Lower leg skin (tissue), 3 donors: ENCODE measurements around the gene TTN.

ENCODE experiments used
- CTCF ChIP-seq, 3 donors: fragments of 450-650 bp; IDR thresholded peaks; one replicate each; pipeline ENCODE4 v1.5.1; 2016; ENCODE audit warnings: antibody characterized with exemption in 3 of 3, mild to moderate bottlenecking in 3 of 3, moderate library complexity in 2 of 3
- POLR2A ChIP-seq, 2 donors: fragments of 450-650 bp; IDR thresholded peaks; one replicate each; pipeline ENCODE4 v1.6.1; 2016 to 2017; ENCODE audit warnings: antibody characterized with exemption in 2 of 2, mild to moderate bottlenecking in 1 of 2, moderate library complexity in 1 of 2

DNA sequence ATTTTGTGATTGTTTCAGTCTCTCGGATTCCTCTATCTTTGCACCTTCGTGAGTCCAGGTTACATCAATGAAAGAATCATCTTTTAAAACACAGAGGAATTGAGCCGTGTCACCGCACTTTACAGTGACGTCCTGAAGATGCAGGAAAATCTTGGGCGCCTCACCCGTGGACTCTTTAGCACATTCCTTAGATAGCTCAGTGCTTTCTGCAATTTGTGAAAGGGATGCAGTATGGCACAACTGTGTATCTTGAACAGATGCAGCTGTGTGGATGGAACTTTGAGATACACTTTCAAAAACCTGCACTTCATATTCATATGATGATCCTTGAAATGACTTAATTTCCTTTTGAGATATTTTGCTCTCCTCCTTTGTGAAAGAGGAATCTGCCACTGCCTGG is 50.9 kb downstream of the TTN start:
- TF ChIP-seq CTCF (IDR thresholded peaks at IDR 0.05) (no peak), POLR2A (IDR thresholded peaks at IDR 0.05) (no peak)
